ENCODE data around the gene KRTAP1-4. TPM values are rescaled to one million over a fixed set of nuclear protein-coding genes. Genes with fewer than 3 reads are reported as not detected.

KRTAP1-4 gene
- total and polyA plus RNA-seq, 2 of the 4 experiments (the other 2 are of a cell fraction), result not detected

DNA sequence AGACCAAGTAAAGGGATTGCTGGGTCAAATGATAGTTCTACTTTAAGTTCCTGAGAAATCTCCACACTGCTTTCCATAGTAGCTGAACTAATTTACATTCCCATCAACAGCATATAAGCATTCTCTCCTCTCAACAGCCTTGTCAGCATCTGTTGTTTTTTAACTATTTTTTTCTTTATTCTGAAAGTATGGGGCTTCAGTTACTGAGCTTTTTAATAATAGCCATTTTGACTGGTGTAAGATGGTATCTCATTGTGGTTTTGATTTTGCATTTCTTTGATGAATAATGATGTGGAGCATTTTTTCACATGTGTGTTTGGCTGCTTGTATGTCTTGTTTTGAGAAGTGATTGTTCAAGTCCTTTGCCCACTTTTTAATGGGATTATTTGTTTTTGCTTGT is 22.6 kb upstream of the KRTAP1-4 start:
- H3K27ac ChIP-seq (ENCODE audit: insufficient read depth, low read length), result no peak overlapping the region
- H3K14ac ChIP-seq (replicated peaks; ENCODE audit: low read depth, low read length), result no peak overlapping the region
- ATAC-seq (ENCODE audit: low read depth), result no peak
- H2BK5ac ChIP-seq (ENCODE audit: low read depth, low read length, poor library complexity, severe bottlenecking), result peak overlapping the region; percentile 56
- H3K9ac ChIP-seq (ENCODE audit: low read depth, low read length), result no peak overlapping the region
- no TSS peak for BruUV-seq (replicated peaks)
- H3K4ac ChIP-seq (ENCODE audit: low read depth, low read length), result no peak overlapping the region
- H2BK15ac ChIP-seq (ENCODE audit: low read depth, low read length), result peak overlapping the region; percentile 77; the same call in 1 of the 3 replicates
- no peaks in the 10 kb centered on the region for H4K20me1 ChIP-seq (ENCODE audit: insufficient read depth, low read length)
- TF ChIP-seq NFE2L2 (IDR thresholded peaks at IDR 0.05; ENCODE audit: low read depth, low read length), result no peak
- TF ChIP-seq, protein P1, sequence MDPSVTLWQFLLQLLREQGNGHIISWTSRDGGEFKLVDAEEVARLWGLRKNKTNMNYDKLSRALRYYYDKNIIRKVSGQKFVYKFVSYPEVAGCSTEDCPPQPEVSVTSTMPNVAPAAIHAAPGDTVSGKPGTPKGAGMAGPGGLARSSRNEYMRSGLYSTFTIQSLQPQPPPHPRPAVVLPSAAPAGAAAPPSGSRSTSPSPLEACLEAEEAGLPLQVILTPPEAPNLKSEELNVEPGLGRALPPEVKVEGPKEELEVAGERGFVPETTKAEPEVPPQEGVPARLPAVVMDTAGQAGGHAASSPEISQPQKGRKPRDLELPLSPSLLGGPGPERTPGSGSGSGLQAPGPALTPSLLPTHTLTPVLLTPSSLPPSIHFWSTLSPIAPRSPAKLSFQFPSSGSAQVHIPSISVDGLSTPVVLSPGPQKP (IDR thresholded peaks at IDR 0.05; ENCODE audit: borderline replicate concordance, low read depth, low read length), result no peak
- no peak for TF ChIP-seq POLR2A (IDR thresholded peaks at IDR 0.05; ENCODE audit: low read depth, low read length)
- no peak for TF ChIP-seq RFX5 (IDR thresholded peaks at IDR 0.05; ENCODE audit: low read depth, low read length)
- TF ChIP-seq MXI1 (IDR thresholded peaks at IDR 0.05; ENCODE audit: borderline replicate concordance, low read depth, low read length), result no peak
- no peak for TF ChIP-seq RCOR1 (IDR thresholded peaks at IDR 0.05; ENCODE audit: insufficient replicate concordance, low read length)
- TF ChIP-seq, protein P2, sequence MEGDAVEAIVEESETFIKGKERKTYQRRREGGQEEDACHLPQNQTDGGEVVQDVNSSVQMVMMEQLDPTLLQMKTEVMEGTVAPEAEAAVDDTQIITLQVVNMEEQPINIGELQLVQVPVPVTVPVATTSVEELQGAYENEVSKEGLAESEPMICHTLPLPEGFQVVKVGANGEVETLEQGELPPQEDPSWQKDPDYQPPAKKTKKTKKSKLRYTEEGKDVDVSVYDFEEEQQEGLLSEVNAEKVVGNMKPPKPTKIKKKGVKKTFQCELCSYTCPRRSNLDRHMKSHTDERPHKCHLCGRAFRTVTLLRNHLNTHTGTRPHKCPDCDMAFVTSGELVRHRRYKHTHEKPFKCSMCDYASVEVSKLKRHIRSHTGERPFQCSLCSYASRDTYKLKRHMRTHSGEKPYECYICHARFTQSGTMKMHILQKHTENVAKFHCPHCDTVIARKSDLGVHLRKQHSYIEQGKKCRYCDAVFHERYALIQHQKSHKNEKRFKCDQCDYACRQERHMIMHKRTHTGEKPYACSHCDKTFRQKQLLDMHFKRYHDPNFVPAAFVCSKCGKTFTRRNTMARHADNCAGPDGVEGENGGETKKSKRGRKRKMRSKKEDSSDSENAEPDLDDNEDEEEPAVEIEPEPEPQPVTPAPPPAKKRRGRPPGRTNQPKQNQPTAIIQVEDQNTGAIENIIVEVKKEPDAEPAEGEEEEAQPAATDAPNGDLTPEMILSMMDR (conservative IDR thresholded peaks at IDR 0.05; ENCODE audit: low read depth, low read length), result no peak
- TF ChIP-seq, protein P3, sequence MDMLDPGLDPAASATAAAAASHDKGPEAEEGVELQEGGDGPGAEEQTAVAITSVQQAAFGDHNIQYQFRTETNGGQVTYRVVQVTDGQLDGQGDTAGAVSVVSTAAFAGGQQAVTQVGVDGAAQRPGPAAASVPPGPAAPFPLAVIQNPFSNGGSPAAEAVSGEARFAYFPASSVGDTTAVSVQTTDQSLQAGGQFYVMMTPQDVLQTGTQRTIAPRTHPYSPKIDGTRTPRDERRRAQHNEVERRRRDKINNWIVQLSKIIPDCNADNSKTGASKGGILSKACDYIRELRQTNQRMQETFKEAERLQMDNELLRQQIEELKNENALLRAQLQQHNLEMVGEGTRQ (IDR thresholded peaks at IDR 0.05; ENCODE audit: low read depth, low read length), result no peak
- TF ChIP-seq BHLHE40 (IDR thresholded peaks at IDR 0.05; ENCODE audit: low read depth, low read length), result no peak
- no peak for TF ChIP-seq MAFK (IDR thresholded peaks at IDR 0.05; ENCODE audit: low read depth, low read length)
- no peak for TF ChIP-seq MAZ (IDR thresholded peaks at IDR 0.05; ENCODE audit: borderline replicate concordance, low read depth, low read length)
- TF ChIP-seq SMC3 (IDR thresholded peaks at IDR 0.05; ENCODE audit: low read depth, low read length), result no peak
- TF ChIP-seq CEBPB (IDR thresholded peaks at IDR 0.05; ENCODE audit: low read depth, low read length), result no peak
- no peak for TF ChIP-seq FOS (IDR thresholded peaks at IDR 0.05; ENCODE audit: low read depth, low read length)
- no peak overlapping the region for H3K4me2 ChIP-seq (ENCODE audit: low read depth, low read length)
- no peak overlapping the region for H4K91ac ChIP-seq (ENCODE audit: insufficient read depth, low read depth, low read length)
- H3K4me3 ChIP-seq (ENCODE audit: insufficient read depth, low read depth, low read length), result no peak overlapping the region
- H2BK120ac ChIP-seq (ENCODE audit: low read depth, low read length), result peak overlapping the region; percentile 62; the same call in 1 of the 2 replicates
- peak overlapping the region; percentile 76; the same call in 1 of the 2 replicates for H3K18ac ChIP-seq (ENCODE audit: low read depth, low read length)
- in situ Hi-C loops (cut with MboI; ENCODE audit: low sequenced_read_pairs), result no loop called here
- DNase-seq, result no peak
- H3K23ac ChIP-seq (ENCODE audit: low read depth, low read length), result no peak overlapping the region
- dilution Hi-C loops (cut with HindIII; ENCODE audit: low sequenced_read_pairs, unreplicated experiment), result no loop called here
- H3K79me1 ChIP-seq (ENCODE audit: low read depth in 1 of 2, low read length in 2 of 2), result no peaks in the 10 kb centered on the region
- peaks cover 5% of the 10 kb centered on the region for H3K4me1 ChIP-seq (ENCODE audit: control insufficient read depth, insufficient read depth, low read length)
- no peaks in the 10 kb centered on the region for H3K9me3 ChIP-seq (ENCODE audit: control insufficient read depth, insufficient read depth, low read length)
- H2BK20ac ChIP-seq (ENCODE audit: low read depth, low read length), result peak overlapping the region; percentile 64
- intact Hi-C loops (cut with micrococcal nuclease), result no loop called here
- H2AK9ac ChIP-seq (replicated peaks; ENCODE audit: low read depth, low read length, poor library complexity), result no peak overlapping the region
- no peaks in the 10 kb centered on the region for H3K27me3 ChIP-seq (ENCODE audit: control insufficient read depth, insufficient read depth, low read length)
- POLR2A ChIA-PET (ENCODE audit: unreplicated experiment), result no interaction called here
- peak overlapping the region; percentile 84; the same call in 1 of the 2 replicates for H4K5ac ChIP-seq (ENCODE audit: low read depth, low read length)
- H3K9me1 ChIP-seq (ENCODE audit: insufficient read depth, low read length), result peaks cover 10% of the 10 kb centered on the region; the same call in 1 of the 2 replicates
- H3K56ac ChIP-seq (ENCODE audit: extremely low read depth, insufficient read depth, low read length), result no peak overlapping the region
- no peak overlapping the region for H2AFZ ChIP-seq (replicated peaks; ENCODE audit: low read length, poor library complexity)
- CTCF ChIA-PET, result no interaction called here
- H4K8ac ChIP-seq (ENCODE audit: low read depth in 2 of 2, low read length in 2 of 2), result peak overlapping the region; percentile 1 to 19; a peak in 2 of 4 replicates
- no peaks in the 10 kb centered on the region for H3K36me3 ChIP-seq (ENCODE audit: control insufficient read depth, insufficient read depth, low read length)
- no peak overlapping the region; the same call in 1 of the 2 replicates for H2AK5ac ChIP-seq (ENCODE audit: low read depth, low read length)

Data from IMR-90 (cell line).